Adrenal gland (tissue), 5 donors: ENCODE results near the gene TACR2.

Experiments used
- CTCF ChIP-seq, 6 experiments: fragments of 450-650 bp in 4 of 6; fragments of 200-600 bp in 2 of 6; sonication (generic) in 1 of 6; IDR thresholded peaks; 1 replicate in 5 of 6; 2 replicates in 1 of 6; pipeline versions ENCODE4 v1.5.1 to v1.8.0; 2016 to 2021; ENCODE audit warnings: antibody characterized with exemption in 6 of 6, mild to moderate bottlenecking in 2 of 6, moderate library complexity in 1 of 6
- POLR2A ChIP-seq, 2 donors: fragments of 450-650 bp; IDR thresholded peaks; one replicate each; pipeline ENCODE4 v1.6.1; 2017; ENCODE audit warnings: antibody characterized with exemption in 2 of 2, mild to moderate bottlenecking in 2 of 2, moderate library complexity in 1 of 2
- donor health status: DM: no; HTN: no; CAD: no.

DNA sequence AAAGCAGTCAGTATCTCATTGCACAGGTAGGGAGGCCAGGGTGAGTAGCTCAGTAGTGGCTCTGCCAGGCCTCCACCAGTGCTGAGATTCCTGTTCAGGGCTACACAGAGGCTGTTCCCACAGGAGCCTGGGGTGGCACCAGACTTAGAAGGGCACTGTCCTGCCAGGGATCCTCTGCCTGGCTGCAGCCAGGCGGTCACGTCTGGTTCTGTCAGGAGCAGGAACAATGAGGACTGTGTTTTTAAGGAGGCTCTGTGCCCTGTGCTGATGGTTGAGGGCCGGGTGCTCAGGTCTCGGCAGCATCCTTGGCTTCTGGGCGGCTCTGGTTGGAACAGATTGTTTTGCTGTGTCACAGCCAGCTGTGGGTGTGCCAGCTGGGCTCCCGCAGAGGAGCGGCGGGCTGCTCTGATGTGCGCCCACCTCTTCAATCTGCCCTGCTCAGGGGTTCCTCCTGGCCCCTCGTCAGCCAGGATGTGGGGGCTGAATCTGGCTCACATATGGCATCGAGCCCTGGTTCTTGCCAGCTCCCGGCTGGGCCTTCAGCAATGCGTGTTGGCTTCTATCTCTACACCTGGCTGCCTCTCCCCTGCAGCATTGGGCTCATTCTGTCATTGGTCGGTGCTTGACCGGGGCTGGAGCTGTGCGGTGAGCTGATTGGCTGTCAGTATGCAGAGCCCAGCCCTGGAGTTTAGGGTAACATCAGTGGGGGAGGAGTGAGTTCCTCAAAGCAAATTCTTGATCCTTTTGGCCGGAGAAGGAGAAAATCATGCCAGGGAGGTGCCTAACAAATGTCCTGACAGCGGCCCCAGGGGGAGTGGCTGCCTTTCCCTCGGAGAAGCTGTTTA is 41.2 kb downstream of the TACR2 start:
- TF ChIP-seq CTCF (IDR thresholded peaks at IDR 0.05) (no peak), POLR2A (IDR thresholded peaks at IDR 0.05) (no peak)
